Measurements from ENCODE around the gene SLC23A1. TPM values are rescaled to one million over a fixed set of nuclear protein-coding genes. Genes with fewer than 3 reads are reported as not detected.
"Not testable (repeated sequence)": the region's sequence is repeated elsewhere in the genome, so short reads cannot be mapped to it uniquely, and the experiment has no call there.

Gene SLC23A1
- total RNA-seq, 2 donors from 2014 or later, result 0.95 to 1.6 TPM

GRCh38 chr5:139388198-139388821 is 5.2 kb upstream of the SLC23A1 start:
- peaks cover 35% of the 10 kb centered on the region for H3K36me3 Mint-ChIP-seq (ENCODE audit: low read depth)

GRCh38 chr5:139387611-139388197 is 4.6 kb upstream of the SLC23A1 start:
- H3K27ac Mint-ChIP-seq, result peak overlapping the region; percentile 48
- peaks cover 34% of the 10 kb centered on the region for H3K4me1 Mint-ChIP-seq
- no peaks in the 10 kb centered on the region for H3K9me3 Mint-ChIP-seq
- no peaks in the 10 kb centered on the region for H3K27me3 Mint-ChIP-seq
- H3K4me3 Mint-ChIP-seq, result peak overlapping the region; percentile 43
- no peak for ATAC-seq (replicated peaks)
- peaks cover 29% of the 10 kb centered on the region for H3K36me3 Mint-ChIP-seq (ENCODE audit: low read depth)

More at GRCh38 chr5:139388198-139388821, 5.2 kb upstream of the SLC23A1 start:
- H3K27ac Mint-ChIP-seq, result peak overlapping the region; percentile 48
- no peaks in the 10 kb centered on the region for H3K27me3 Mint-ChIP-seq
- H3K9me3 Mint-ChIP-seq, result no peaks in the 10 kb centered on the region
- H3K4me3 Mint-ChIP-seq, result peak overlapping the region; percentile 43
- ATAC-seq (replicated peaks), result no peak
- peaks cover 34% of the 10 kb centered on the region for H3K4me1 Mint-ChIP-seq

GRCh38 chr5:139386956-139387355 is 3.9 kb upstream of the SLC23A1 start:
- H3K27me3 Mint-ChIP-seq; H3K9me3 Mint-ChIP-seq; H3K27ac Mint-ChIP-seq; ATAC-seq (replicated peaks): not testable (repeated sequence)
- peaks cover 34% of the 10 kb centered on the region for H3K4me1 Mint-ChIP-seq
- H3K36me3 Mint-ChIP-seq (ENCODE audit: low read depth), result peaks cover 25% of the 10 kb centered on the region
- H3K4me3 Mint-ChIP-seq, result peak overlapping the region; percentile 77

GRCh38 chr5:139386050-139386438 is 2.9 kb upstream of the SLC23A1 start:
- H3K4me1 Mint-ChIP-seq, result peaks cover 26% of the 10 kb centered on the region
- H3K36me3 Mint-ChIP-seq (ENCODE audit: low read depth), result peaks cover 16% of the 10 kb centered on the region
- H3K4me3 Mint-ChIP-seq, result peak overlapping the region; percentile 77
- no peak for ATAC-seq (replicated peaks)
- no peak overlapping the region for H3K27ac Mint-ChIP-seq
- H3K27me3 Mint-ChIP-seq, result no peaks in the 10 kb centered on the region
- no peaks in the 10 kb centered on the region for H3K9me3 Mint-ChIP-seq

- H3K4me1 Mint-ChIP-seq, result peaks cover 20% of the 10 kb centered on the region
- no peaks in the 10 kb centered on the region for H3K27me3 Mint-ChIP-seq
These were observed 2.3 kb upstream of the SLC23A1 start for GRCh38 chr5:139385061-139386049.

GRCh38 chr5:139384591-139385051 is 1.5 kb upstream of the SLC23A1 start:
- peaks cover 6% of the 10 kb centered on the region for H3K36me3 Mint-ChIP-seq (ENCODE audit: low read depth)
- H3K4me3 Mint-ChIP-seq, result peak overlapping the region; percentile 77
- no peaks in the 10 kb centered on the region for H3K27me3 Mint-ChIP-seq
- H3K4me1 Mint-ChIP-seq, result peaks cover 17% of the 10 kb centered on the region
- ATAC-seq (replicated peaks), result no peak
- peak overlapping the region; percentile 90 for H3K27ac Mint-ChIP-seq
- no peaks in the 10 kb centered on the region for H3K9me3 Mint-ChIP-seq

More at GRCh38 chr5:139385061-139386049, 2.3 kb upstream of the SLC23A1 start:
- H3K9me3 Mint-ChIP-seq, result no peaks in the 10 kb centered on the region
- peaks cover 13% of the 10 kb centered on the region for H3K36me3 Mint-ChIP-seq (ENCODE audit: low read depth)
- no peak for ATAC-seq (replicated peaks)
- H3K4me3 Mint-ChIP-seq, result peak overlapping the region; percentile 77
- peak overlapping the region; percentile 90 for H3K27ac Mint-ChIP-seq

- peak overlapping the region; percentile 77 for H3K4me3 Mint-ChIP-seq
- ATAC-seq (replicated peaks), result no peak
- no peaks in the 10 kb centered on the region for H3K27me3 Mint-ChIP-seq
- H3K4me1 Mint-ChIP-seq, result peaks cover 13% of the 10 kb centered on the region
- peak overlapping the region; percentile 90 for H3K27ac Mint-ChIP-seq
- no peaks in the 10 kb centered on the region for H3K9me3 Mint-ChIP-seq
- H3K36me3 Mint-ChIP-seq (ENCODE audit: low read depth), result peaks cover 1% of the 10 kb centered on the region
These were observed 995 bp upstream of the SLC23A1 start for GRCh38 chr5:139383993-139384590.

- Mint-ChIP-seq H3K4me3 (no peak overlapping the region), H3K9me3 (no peaks in the 10 kb centered on the region), H3K4me1 (peaks cover 13% of the 10 kb centered on the region), H3K36me3 (ENCODE audit: low read depth) (no peaks in the 10 kb centered on the region), H3K27me3 (no peaks in the 10 kb centered on the region), H3K27ac (no peak overlapping the region)
- ATAC-seq (replicated peaks), result no peak
These were observed 290 bp downstream of the SLC23A1 start for GRCh38 chr5:139382807-139383206.

GRCh38 chr5:139381837-139382761 is 998 bp downstream of the SLC23A1 start:
- Mint-ChIP-seq H3K4me3 (no peak overlapping the region), H3K36me3 (ENCODE audit: low read depth) (no peaks in the 10 kb centered on the region), H3K27ac (no peak overlapping the region), H3K27me3 (no peaks in the 10 kb centered on the region), H3K9me3 (no peaks in the 10 kb centered on the region), H3K4me1 (peaks cover 13% of the 10 kb centered on the region)
- no peak for ATAC-seq (replicated peaks)

GRCh38 chr5:139379626-139380449 is 3.3 kb downstream of the SLC23A1 start:
- no peak for ATAC-seq (replicated peaks)
- H3K36me3 Mint-ChIP-seq (ENCODE audit: low read depth), result no peaks in the 10 kb centered on the region

GRCh38 chr5:139378941-139379361 is 4.1 kb downstream of the SLC23A1 start:
- Mint-ChIP-seq H3K36me3 (ENCODE audit: low read depth) (peaks cover 2% of the 10 kb centered on the region), H3K27ac (peak overlapping the region; percentile 37)
- ATAC-seq (replicated peaks), result no peak

More at GRCh38 chr5:139379626-139380449, 3.3 kb downstream of the SLC23A1 start:
- H3K27ac Mint-ChIP-seq, result peak overlapping the region; percentile 37
- H3K9me3 Mint-ChIP-seq, result no peaks in the 10 kb centered on the region
- H3K4me1 Mint-ChIP-seq, result peaks cover 6% of the 10 kb centered on the region
- H3K4me3 Mint-ChIP-seq, result no peak overlapping the region
- no peaks in the 10 kb centered on the region for H3K27me3 Mint-ChIP-seq

GRCh38 chr5:139378101-139378825 is 4.8 kb downstream of the SLC23A1 start:
- no peak overlapping the region for H3K27ac Mint-ChIP-seq
- no peaks in the 10 kb centered on the region for H3K4me1 Mint-ChIP-seq

More at GRCh38 chr5:139378941-139379361, 4.1 kb downstream of the SLC23A1 start:
- Mint-ChIP-seq H3K4me1 (no peaks in the 10 kb centered on the region), H3K9me3 (no peaks in the 10 kb centered on the region), H3K27me3 (no peaks in the 10 kb centered on the region), H3K4me3 (no peak overlapping the region)

More at GRCh38 chr5:139378101-139378825, 4.8 kb downstream of the SLC23A1 start:
- no peaks in the 10 kb centered on the region for H3K9me3 Mint-ChIP-seq
- H3K4me3 Mint-ChIP-seq, result no peak overlapping the region
- peaks cover 9% of the 10 kb centered on the region for H3K36me3 Mint-ChIP-seq (ENCODE audit: low read depth)
- H3K27me3 Mint-ChIP-seq, result no peaks in the 10 kb centered on the region
- no peak for ATAC-seq (replicated peaks)

Measured in activated T-helper 17 cell treated with anti-CD3 and anti-CD28 coated beads, Interleukin-2, amount 50 U/mL, for 72 hours (primary cell).